Activated T-helper 1 cell treated with Interleukin-2 at 50 U/mL for 16 hours (primary cell): ENCODE measurements around the gene MARCHF11.

Experiments used
- DNase-seq: peaks from one replicate; pipeline ENCODE4 v3.0.0-alpha.2; 2020; ENCODE audit warnings: low read depth

MARCHF11 gene

GRCh38 chr5:16051246-16051755, 128.3 kb downstream of the MARCHF11 start:
- no peak for DNase-seq

- DNase-seq, result no peak
Observed at GRCh38 chr5:16050414-16050813, 129.2 kb downstream of the MARCHF11 start.

GRCh38 chr5:16049761-16050160, 129.8 kb downstream of the MARCHF11 start:
- no peak for DNase-seq

- no peak for DNase-seq
Observed at GRCh38 chr5:16048132-16048531, 131.5 kb downstream of the MARCHF11 start.

- no peak for DNase-seq
Observed at GRCh38 chr5:16043349-16043965, 136.1 kb downstream of the MARCHF11 start.

- no peak for DNase-seq
Observed at GRCh38 chr5:16037121-16037845, 142.3 kb downstream of the MARCHF11 start.

GRCh38 chr5:16034319-16035001, 145.1 kb downstream of the MARCHF11 start:
- DNase-seq, result no peak

GRCh38 chr5:16033187-16033925, 146.2 kb downstream of the MARCHF11 start:
- DNase-seq, result no peak

- no peak for DNase-seq
Observed at GRCh38 chr5:16028708-16029107, 150.9 kb downstream of the MARCHF11 start.

GRCh38 chr5:16025681-16026080, 153.9 kb downstream of the MARCHF11 start:
- DNase-seq, result no peak

GRCh38 chr5:16018970-16019369, 160.6 kb downstream of the MARCHF11 start:
- no peak for DNase-seq

GRCh38 chr5:16017720-16018119, 161.9 kb downstream of the MARCHF11 start:
- DNase-seq, result no peak
